Measurements from ENCODE around the gene DAPL1. TPM values are rescaled to one million over a fixed set of nuclear protein-coding genes. Genes with fewer than 3 reads are reported as not detected.

The DAPL1 gene
- total RNA-seq, 4 donors from 2014 or later: not detected

GRCh38 chr2:158781353-158781961 lies 13.7 kb upstream of the DAPL1 start:
- no peak for DNase-seq (ENCODE audit: extremely low spot score)
- TF ChIP-seq CTCF (IDR thresholded peaks at IDR 0.05) (no peak), EP300 (IDR thresholded peaks at IDR 0.05) (no peak), POLR2A (IDR thresholded peaks at IDR 0.05; ENCODE audit: low read depth) (no peak), POLR2AphosphoS5 (IDR thresholded peaks at IDR 0.05) (no peak)
- Histone ChIP-seq H3K27ac (replicated peaks in 1 of 4) (no peak overlapping the region), H3K4me1 (no peaks in the 10 kb centered on the region), H3K9me3 (no peaks in the 10 kb centered on the region), H3K36me3 (no peaks in the 10 kb centered on the region), H3K27me3 (no peaks in the 10 kb centered on the region), H3K4me3 (no peak overlapping the region)
- intact Hi-C loops (cut with DNase I): no loop called here
- 72% methylated on average over 4 of the region's 4 CpGs for WGBS

GRCh38 chr2:158782136-158782535 lies 13.0 kb upstream of the DAPL1 start:
- Histone ChIP-seq H3K4me1 (no peaks in the 10 kb centered on the region), H3K36me3 (no peaks in the 10 kb centered on the region), H3K9me3 (peaks cover 0 to 4% (median 1%) of the 10 kb centered on the region in 4 donors), H3K4me3 (no peak overlapping the region), H3K27me3 (no peaks in the 10 kb centered on the region), H3K27ac (replicated peaks in 1 of 4) (no peak overlapping the region)
- TF ChIP-seq POLR2AphosphoS5 (IDR thresholded peaks at IDR 0.05) (no peak), POLR2A (IDR thresholded peaks at IDR 0.05; ENCODE audit: low read depth) (no peak), CTCF (IDR thresholded peaks at IDR 0.05) (no peak), EP300 (IDR thresholded peaks at IDR 0.05) (no peak)
- 89% methylated on average over 11 of the region's 11 CpGs for WGBS
- intact Hi-C loops (cut with DNase I): no loop called here
- DNase-seq (ENCODE audit: extremely low spot score): no peak

GRCh38 chr2:158782616-158783015 lies 12.5 kb upstream of the DAPL1 start:
- WGBS: 83% methylated on average over 5 of the region's 5 CpGs
- H3K4me1 ChIP-seq: no peaks in the 10 kb centered on the region
- no peak for TF ChIP-seq CTCF (IDR thresholded peaks at IDR 0.05)
- TF ChIP-seq EP300 (IDR thresholded peaks at IDR 0.05): no peak
- TF ChIP-seq POLR2AphosphoS5 (IDR thresholded peaks at IDR 0.05): no peak
- TF ChIP-seq POLR2A (IDR thresholded peaks at IDR 0.05; ENCODE audit: low read depth): no peak
- no peak overlapping the region for H3K4me3 ChIP-seq
- H3K36me3 ChIP-seq: no peaks in the 10 kb centered on the region
- intact Hi-C loops (cut with DNase I): no loop called here
- H3K9me3 ChIP-seq: peaks cover 0 to 4% (median 1%) of the 10 kb centered on the region in 4 donors
- no peak overlapping the region for H3K27ac ChIP-seq (replicated peaks in 1 of 4)
- no peak for DNase-seq (ENCODE audit: extremely low spot score)
- no peaks in the 10 kb centered on the region for H3K27me3 ChIP-seq

GRCh38 chr2:158783923-158784322 lies 11.2 kb upstream of the DAPL1 start:
- TF ChIP-seq CTCF (IDR thresholded peaks at IDR 0.05) (no peak), POLR2AphosphoS5 (IDR thresholded peaks at IDR 0.05) (no peak)
- intact Hi-C loops (cut with DNase I): no loop called here
- 63% methylated on average over 2 of the region's 2 CpGs for WGBS

GRCh38 chr2:158786897-158787296 lies 8.2 kb upstream of the DAPL1 start:
- no peak for TF ChIP-seq EP300 (IDR thresholded peaks at IDR 0.05)
- no peak for TF ChIP-seq POLR2A (IDR thresholded peaks at IDR 0.05; ENCODE audit: low read depth)
- TF ChIP-seq CTCF (IDR thresholded peaks at IDR 0.05): no peak
- Histone ChIP-seq H3K4me3 (no peak overlapping the region), H3K4me1 (no peaks in the 10 kb centered on the region), H3K27me3 (no peaks in the 10 kb centered on the region), H3K27ac (replicated peaks in 1 of 4) (no peak overlapping the region), H3K36me3 (no peaks in the 10 kb centered on the region), H3K9me3 (peaks cover 0 to 4% (median 1%) of the 10 kb centered on the region in 4 donors)
- 93% methylated on average over 8 of the region's 8 CpGs for WGBS
- DNase-seq (ENCODE audit: extremely low spot score): no peak
- intact Hi-C loops (cut with DNase I): no loop called here

More at GRCh38 chr2:158783923-158784322, 11.2 kb upstream of the DAPL1 start:
- no peaks in the 10 kb centered on the region for H3K4me1 ChIP-seq
- no peak overlapping the region for H3K27ac ChIP-seq (replicated peaks in 1 of 4)
- H3K36me3 ChIP-seq: no peaks in the 10 kb centered on the region
- no peak for DNase-seq (ENCODE audit: extremely low spot score)
- H3K4me3 ChIP-seq: no peak overlapping the region
- H3K9me3 ChIP-seq: peaks cover 0 to 4% (median 1%) of the 10 kb centered on the region in 4 donors
- no peaks in the 10 kb centered on the region for H3K27me3 ChIP-seq

Data from esophagus muscularis mucosa (tissue), 4 donors.